Testis (tissue), 2 donors: ENCODE results near the gene ELF1.
A peak's percentile ranks its signal among the peaks of the same experiment; 100 is the strongest.

ENCODE experiments used
- POLR2A ChIP-seq: fragments of 450-650 bp; IDR thresholded peaks from one replicate; pipeline ENCODE4 v1.6.1; 2017; ENCODE audit warnings: antibody characterized with exemption, mild to moderate bottlenecking, moderate library complexity
- TF ChIP-seq, protein P1 (sequence below), 3 experiments: fragments of 450-650 bp in 2 of 3; fragments of 200-600 bp in 1 of 3; sonication (generic) in 1 of 3; IDR thresholded peaks; one replicate each; pipeline ENCODE4 v1.5.1; 2016 to 2019; ENCODE audit warnings: antibody characterized with exemption in 3 of 3, mild to moderate bottlenecking in 2 of 3, moderate library complexity in 1 of 3

DNA sequence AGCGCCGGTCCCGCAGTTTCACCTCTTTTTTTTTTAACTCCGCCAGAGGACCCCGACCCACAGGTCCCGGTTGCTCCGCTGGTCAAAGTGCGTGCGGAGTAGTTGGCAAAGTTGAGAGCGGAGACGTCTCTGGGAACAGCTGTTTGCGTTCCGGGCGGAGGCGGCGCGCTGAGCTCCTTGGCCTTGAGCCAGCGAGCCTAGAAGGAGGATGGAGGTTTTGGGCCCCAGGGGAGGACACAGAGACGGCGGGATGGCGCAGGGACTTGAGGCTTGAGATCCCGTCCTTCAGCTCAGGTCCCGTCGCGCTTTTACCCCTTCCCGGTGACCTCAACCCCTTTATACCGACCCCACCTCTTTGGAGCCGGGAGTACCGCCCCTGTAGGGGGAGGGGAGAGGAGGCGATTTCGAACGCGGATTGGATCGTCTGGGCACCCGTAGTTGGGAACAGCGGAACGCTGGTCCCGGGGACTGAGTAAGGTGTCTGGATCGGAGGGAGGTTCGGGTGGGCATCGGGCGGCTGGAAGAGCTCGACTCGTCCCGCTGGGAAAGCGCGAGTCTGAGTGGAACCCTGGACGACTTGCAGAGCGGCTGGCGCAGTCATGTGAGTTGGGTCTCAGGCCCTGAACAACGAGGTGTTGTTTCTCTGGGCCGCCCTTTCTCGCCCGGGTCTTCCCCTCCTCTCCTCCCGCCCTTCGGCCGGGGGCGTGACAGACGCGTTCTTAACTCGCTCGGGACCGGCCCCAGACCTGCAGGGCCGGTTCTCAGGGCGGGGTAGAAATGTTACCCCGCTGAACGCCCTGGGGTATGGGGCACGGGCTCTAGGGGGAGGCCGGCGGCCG lies 42.2 kb upstream of the ELF1 start, which contains the start of gene WBP4:
- TF ChIP-seq, protein P1, sequence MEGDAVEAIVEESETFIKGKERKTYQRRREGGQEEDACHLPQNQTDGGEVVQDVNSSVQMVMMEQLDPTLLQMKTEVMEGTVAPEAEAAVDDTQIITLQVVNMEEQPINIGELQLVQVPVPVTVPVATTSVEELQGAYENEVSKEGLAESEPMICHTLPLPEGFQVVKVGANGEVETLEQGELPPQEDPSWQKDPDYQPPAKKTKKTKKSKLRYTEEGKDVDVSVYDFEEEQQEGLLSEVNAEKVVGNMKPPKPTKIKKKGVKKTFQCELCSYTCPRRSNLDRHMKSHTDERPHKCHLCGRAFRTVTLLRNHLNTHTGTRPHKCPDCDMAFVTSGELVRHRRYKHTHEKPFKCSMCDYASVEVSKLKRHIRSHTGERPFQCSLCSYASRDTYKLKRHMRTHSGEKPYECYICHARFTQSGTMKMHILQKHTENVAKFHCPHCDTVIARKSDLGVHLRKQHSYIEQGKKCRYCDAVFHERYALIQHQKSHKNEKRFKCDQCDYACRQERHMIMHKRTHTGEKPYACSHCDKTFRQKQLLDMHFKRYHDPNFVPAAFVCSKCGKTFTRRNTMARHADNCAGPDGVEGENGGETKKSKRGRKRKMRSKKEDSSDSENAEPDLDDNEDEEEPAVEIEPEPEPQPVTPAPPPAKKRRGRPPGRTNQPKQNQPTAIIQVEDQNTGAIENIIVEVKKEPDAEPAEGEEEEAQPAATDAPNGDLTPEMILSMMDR (IDR thresholded peaks at IDR 0.05): peak in 2 of 3 experiments; percentile 21 to 29
- TF ChIP-seq POLR2A: peak; percentile 32
